Measurements from ENCODE around the gene SETMAR. TPM values are rescaled to one million over a fixed set of nuclear protein-coding genes. Genes with fewer than 3 reads are reported as not detected.

SETMAR gene
- total and polyA plus RNA-seq, 2 of the 8 experiments (the other 6 are each of a cell fraction or from before 2014, with no cell fraction given), result 16.1 to 25.3 TPM

DNA sequence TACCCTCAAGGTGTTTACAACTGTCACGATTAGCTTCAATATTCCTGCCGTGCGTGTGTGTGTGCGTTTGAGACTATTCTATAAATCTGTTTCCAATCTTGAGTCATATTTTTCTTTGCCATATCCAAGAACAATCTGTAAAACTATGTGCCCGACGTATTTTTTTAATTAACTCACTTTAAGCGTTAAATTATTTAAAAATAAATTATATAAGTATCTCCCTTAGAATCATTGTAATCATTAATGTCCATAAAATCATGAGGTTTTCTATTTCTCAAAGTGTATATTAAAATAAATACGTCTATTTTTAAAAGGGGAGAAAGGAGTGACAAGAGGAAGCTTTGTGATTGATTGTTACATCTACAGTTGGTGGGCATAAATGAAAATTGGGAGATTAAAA lies 2.9 kb downstream of the SETMAR start (continued):
- TF ChIP-seq RAD21 (IDR thresholded peaks at IDR 0.05 in 1 of 2, conservative IDR thresholded peaks at IDR 0.05 in 1 of 2; ENCODE audit: low read depth in 2 of 2, low read length in 2 of 2) (no peak), TBP (IDR thresholded peaks at IDR 0.05; ENCODE audit: low read depth, low read length) (no peak), SP2 (IDR thresholded peaks at IDR 0.05; ENCODE audit: low read length) (no peak), ATF3 (IDR thresholded peaks at IDR 0.05; ENCODE audit: insufficient read depth, low read depth, low read length) (no peak), YY1 (IDR thresholded peaks at IDR 0.05; ENCODE audit: low read depth, low read length) (no peak)
